DMS79 (cell line): ENCODE results near the gene PRIMA1.

Experiments
- DNase-seq: peaks from one replicate; lab custom pipeline; 2025; lab: John Stamatoyannopoulos, UW

PRIMA1 gene

DNA sequence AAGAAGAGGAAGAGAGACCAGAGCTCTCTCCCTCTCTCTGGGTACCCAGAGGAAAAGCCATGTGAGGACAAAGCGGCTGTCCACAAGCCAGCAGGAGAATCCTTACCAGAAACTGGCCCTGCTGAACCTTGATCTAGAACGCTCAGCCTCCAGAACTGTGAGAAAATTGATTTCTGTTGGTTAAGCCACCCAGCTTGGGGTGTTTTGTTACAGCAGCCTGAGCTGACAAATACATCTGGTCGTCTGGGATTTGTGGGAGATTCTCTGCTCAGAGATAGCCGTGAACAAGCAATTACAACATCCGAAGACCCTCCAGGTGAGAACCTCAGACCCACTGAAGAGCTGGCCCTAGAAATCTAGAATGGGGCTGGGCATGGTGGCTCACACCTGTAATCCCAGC lies 6.5 kb upstream of the PRIMA1 start:
- DNase-seq: no peak

DNA sequence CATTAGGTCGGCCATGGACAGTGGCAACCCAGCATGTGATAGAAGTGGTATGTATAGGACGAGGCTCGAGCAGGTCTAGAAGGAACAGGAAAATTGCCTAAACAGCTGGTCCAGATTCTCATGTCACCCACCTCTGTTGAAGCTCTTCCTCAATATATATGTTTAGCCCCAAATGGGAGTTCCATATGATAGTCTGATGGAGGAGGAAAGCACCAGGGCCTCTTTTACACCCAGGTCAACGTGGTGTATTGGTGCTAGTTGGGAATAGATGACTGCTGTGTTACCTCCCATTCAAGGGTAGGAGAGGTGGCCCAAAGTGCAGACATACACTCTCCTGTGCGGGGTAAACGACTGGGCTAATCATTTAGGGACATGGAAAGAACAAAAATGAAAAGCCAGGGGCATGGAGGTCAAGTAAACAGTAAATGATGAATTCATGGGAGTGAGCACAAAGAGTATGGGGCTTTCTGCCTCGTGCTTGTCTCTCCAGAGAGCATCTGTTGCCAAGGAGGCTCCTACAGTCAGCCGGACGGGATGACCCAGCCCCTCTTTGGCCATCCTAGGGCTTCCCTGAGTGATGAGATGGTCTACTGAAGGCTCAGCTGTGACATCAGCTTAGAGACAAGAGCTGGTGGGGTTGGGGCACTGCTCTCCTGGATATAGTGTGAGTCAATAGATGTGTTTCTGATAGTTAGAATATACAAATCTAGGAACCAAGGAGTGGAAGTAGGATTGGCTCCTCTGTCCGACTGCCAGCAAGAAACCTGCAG lies 5.5 kb upstream of the PRIMA1 start:
- no peak for DNase-seq

GRCh38 chr14:93792391-93792790 lies 4.1 kb upstream of the PRIMA1 start:
- DNase-seq: no peak

DNA sequence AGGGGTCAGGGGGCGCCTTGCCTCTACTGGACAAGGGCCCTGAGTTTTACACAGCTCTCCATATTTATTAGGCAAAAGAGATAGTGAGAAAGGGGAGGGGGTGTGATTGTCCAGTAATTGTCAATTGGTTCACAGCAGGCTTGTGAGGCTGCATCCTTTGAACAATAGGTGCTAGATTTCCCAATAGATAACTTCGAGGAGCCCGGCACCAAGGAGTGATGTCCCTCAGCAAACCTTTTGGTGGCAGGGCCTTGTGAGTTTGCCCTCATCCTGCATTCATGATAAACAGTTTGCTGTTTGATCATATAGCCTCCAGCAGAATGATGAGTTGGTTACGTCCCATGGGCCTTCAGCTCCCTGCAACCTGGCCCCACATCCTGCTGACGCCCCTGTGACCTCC lies 2.7 kb upstream of the PRIMA1 start:
- DNase-seq: no peak

- peak; percentile 57 for DNase-seq
Measured at GRCh38 chr14:93789228-93790130, 1.2 kb upstream of the PRIMA1 start.

DNA sequence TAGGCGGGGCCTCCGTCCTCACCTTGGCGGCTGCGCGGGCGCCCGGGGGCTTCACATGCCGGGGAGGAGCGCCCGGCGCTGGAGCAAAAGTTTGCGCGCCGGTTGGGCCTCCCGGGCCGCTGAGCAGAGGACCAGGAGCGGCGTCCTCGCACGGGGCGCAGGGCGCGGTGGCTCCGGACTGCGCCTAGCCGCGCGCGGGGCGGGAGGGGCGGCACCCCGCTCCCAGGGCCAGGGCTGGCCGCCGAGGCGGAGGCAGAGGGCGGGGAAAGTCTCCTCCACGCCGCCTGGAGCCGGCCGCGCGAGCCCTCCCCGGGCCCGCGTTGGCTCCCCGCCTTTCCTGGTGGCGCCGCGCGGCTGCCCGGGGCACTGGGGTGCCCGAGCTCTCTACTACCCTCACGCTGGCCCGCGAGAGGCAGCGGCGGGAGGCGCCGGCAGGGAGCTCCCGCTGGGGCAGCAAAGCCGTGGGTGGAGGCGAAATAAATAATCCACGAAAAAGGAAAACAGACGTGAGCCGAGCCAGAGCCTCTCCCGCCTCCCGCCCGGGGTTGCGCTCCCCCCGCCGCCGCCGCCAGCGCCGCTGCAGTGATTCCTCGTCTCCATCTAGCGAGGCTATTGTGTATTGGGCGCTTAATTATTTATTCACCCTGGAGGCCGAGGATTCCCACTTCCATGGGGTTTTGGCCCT lies 400 bp upstream of the PRIMA1 start:
- DNase-seq: peak; percentile 57

GRCh38 chr14:93787465-93788292 lies 606 bp downstream of the PRIMA1 start:
- no peak for DNase-seq

- DNase-seq: no peak
Measured at GRCh38 chr14:93785423-93785822, 2.9 kb downstream of the PRIMA1 start.

DNA sequence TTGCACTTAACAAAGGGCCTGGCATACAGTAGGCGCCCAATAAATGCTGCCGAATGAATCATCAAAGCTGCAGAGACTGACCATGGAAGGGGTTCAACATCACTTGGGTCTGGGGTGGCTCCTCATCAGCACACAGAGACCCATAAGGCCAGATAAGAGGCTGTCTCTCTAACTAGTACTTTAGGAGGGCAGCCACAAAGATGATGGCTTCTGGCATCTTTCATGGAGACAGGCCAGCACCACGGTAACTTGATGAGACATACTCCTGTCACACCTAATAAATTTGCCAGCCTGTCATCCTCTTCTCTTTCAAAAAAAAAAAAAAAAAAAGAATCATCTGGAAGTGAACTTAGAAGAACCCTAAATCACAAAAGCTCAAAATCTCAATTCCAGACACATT lies 3.4 kb downstream of the PRIMA1 start:
- no peak for DNase-seq

- DNase-seq: no peak
Measured at GRCh38 chr14:93780813-93781400, 7.4 kb downstream of the PRIMA1 start.

- DNase-seq: no peak
Measured at GRCh38 chr14:93778856-93779629, 9.2 kb downstream of the PRIMA1 start.

GRCh38 chr14:93778453-93778852 lies 9.8 kb downstream of the PRIMA1 start:
- DNase-seq: no peak

DNA sequence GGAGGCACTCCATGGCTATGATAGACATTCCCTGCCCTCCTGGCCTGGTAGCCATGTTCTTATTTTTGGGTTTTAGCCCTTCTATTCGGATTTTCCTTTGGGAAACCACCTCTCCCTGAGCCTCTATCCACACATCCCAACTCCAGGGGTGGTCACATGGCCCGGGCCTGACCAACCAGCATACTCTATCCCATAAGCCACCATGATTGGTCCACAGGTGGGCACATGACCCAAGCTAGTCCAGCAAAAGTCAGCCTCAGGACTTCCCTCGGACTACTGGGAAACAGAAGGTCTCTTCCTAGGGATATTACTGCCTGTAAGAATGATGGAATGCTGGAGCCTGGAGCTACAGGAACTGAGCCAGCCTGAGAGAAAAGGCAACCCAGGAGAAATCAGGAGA lies 12.5 kb downstream of the PRIMA1 start:
- DNase-seq: no peak

DNA sequence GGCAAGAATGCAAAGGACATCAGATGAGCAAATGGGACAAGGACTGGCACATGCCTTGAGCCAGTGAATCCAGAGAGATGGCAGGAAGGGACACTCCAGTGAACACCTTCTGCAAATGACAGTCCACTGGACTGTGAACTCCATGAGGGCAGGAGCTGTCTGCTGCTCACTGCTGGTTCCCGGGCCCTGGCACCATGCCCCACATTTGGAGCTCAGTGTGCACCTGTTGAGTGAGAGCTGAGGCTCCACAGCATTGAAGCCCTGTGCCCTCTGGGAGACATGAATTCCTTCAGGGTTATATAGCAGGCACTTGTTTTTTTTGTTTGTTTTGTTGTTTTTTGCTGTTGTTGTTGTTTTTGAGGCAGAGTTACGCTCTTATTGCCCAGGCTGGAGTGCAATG lies 13.1 kb downstream of the PRIMA1 start:
- no peak for DNase-seq

GRCh38 chr14:93772263-93772662 lies 16.0 kb downstream of the PRIMA1 start:
- DNase-seq: no peak

GRCh38 chr14:93765970-93766369 lies 22.3 kb downstream of the PRIMA1 start:
- DNase-seq: no peak

- peak; percentile 51 for DNase-seq
Measured at GRCh38 chr14:93765155-93765554, 23.1 kb downstream of the PRIMA1 start.

GRCh38 chr14:93764211-93764659 lies 24.1 kb downstream of the PRIMA1 start:
- DNase-seq: no peak

GRCh38 chr14:93759719-93760307 lies 28.5 kb downstream of the PRIMA1 start:
- DNase-seq: peak; percentile 19

DNA sequence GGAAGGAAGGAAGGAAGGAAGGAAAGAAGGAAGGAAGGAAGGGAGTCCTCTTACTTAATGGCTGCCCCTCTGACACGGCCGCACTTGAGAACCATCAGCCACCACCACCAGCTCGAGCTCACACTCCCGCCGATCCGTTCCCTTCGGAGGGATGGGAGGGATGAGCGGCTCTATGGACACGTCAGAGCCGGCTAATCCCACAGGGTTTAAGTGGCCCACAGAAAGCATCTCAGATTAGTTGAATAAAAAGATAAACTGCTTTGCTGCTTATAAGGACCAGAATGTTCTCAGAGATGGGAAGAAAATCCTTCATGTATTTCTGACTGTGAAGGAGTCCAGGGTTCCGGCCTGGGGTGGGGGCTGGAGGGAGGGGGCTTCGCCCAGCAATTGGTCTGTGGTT lies 31.1 kb downstream of the PRIMA1 start:
- DNase-seq: no peak
